SK-N-SH treated with all-trans-retinoic acid at 6 μM for 48 hours (cell line): ENCODE data around the gene SMIM27.

ENCODE experiments used
- ATAC-seq: fragments of 200-7000 bp; cut with Tn5 transposase; 3 replicates; pipeline ENCODE4 v1.9.1; 2020; ENCODE audit warnings: mild to moderate bottlenecking, moderate library complexity
- BACH2 ChIP-seq: fragments of 250-450 bp; sonication (Bioruptor Pico); IDR thresholded peaks from 2 replicates; pipeline ENCODE4 v1.9.0; 2021; ENCODE audit warnings: mild to moderate bottlenecking, borderline replicate concordance
- CREB5 ChIP-seq: fragments of 250-450 bp; sonication (Bioruptor Pico); IDR thresholded peaks from 2 replicates; pipeline ENCODE4 v1.5.1; 2020; ENCODE audit warnings: low read depth, mild to moderate bottlenecking, moderate library complexity
- CSDC2 ChIP-seq: fragments of 250-450 bp; sonication (Bioruptor Pico); IDR thresholded peaks from 2 replicates; pipeline ENCODE4 v1.5.0; 2020; ENCODE audit warnings: mild to moderate bottlenecking, moderate library complexity
- CSRNP3 ChIP-seq: fragments of 250-450 bp; sonication (Bioruptor Pico); IDR thresholded peaks from 2 replicates; pipeline ENCODE4 v1.5.1; 2021; ENCODE audit warnings: mild to moderate bottlenecking, moderate library complexity
- ESRRG ChIP-seq: fragments of 250-450 bp; sonication (Bioruptor Pico); IDR thresholded peaks from 2 replicates; pipeline ENCODE4 v1.6.1; 2021; ENCODE audit warnings: mild to moderate bottlenecking
- GLIS3 ChIP-seq: fragments of 250-450 bp; sonication (Bioruptor Pico); IDR thresholded peaks from 2 replicates; pipeline ENCODE4 v1.5.0; 2020; ENCODE audit warnings: mild to moderate bottlenecking, moderate library complexity
- ISL1 ChIP-seq: fragments of 250-450 bp; sonication (Bioruptor Pico); IDR thresholded peaks from 2 replicates; pipeline ENCODE4 v2.1.2; 2022; ENCODE audit warnings: mild to moderate bottlenecking, moderate library complexity
- OSR1 ChIP-seq: fragments of 250-450 bp; sonication (Bioruptor Pico); IDR thresholded peaks from 2 replicates; pipeline ENCODE4 v1.8.0; 2022; ENCODE audit warnings: moderate library complexity, mild to moderate bottlenecking, inconsistent platforms
- POU6F1 ChIP-seq: fragments of 250-450 bp; sonication (Bioruptor Pico); IDR thresholded peaks from 2 replicates; pipeline ENCODE4 v1.8.0; 2021; ENCODE audit warnings: low read depth, mild to moderate bottlenecking, moderate library complexity, borderline replicate concordance
- PPARA ChIP-seq: fragments of 250-450 bp; sonication (Bioruptor Pico); IDR thresholded peaks from 2 replicates; pipeline ENCODE4 v1.5.0; 2020; ENCODE audit warnings: mild to moderate bottlenecking, borderline replicate concordance
- RARB ChIP-seq: fragments of 250-450 bp; sonication (Bioruptor Pico); IDR thresholded peaks from 2 replicates; pipeline ENCODE4 v1.8.0; 2021; ENCODE audit warnings: mild to moderate bottlenecking, moderate library complexity
- SNAI2 ChIP-seq: fragments of 250-450 bp; sonication (Bioruptor Pico); IDR thresholded peaks from 2 replicates; pipeline ENCODE4 v1.5.0; 2020; ENCODE audit warnings: mild to moderate bottlenecking, moderate library complexity
- TCF4 ChIP-seq: fragments of 250-450 bp; sonication (Bioruptor Pico); IDR thresholded peaks from 2 replicates; pipeline ENCODE4 v1.8.0; 2021; ENCODE audit warnings: mild to moderate bottlenecking, moderate library complexity, borderline replicate concordance
- TOX ChIP-seq: fragments of 250-450 bp; sonication (Bioruptor Pico); IDR thresholded peaks from 2 replicates; pipeline ENCODE4 v1.8.0; 2021; ENCODE audit warnings: mild to moderate bottlenecking, moderate library complexity, borderline replicate concordance
- ZC3H10 ChIP-seq: fragments of 250-450 bp; sonication (Bioruptor Pico); IDR thresholded peaks from 2 replicates; pipeline ENCODE4 v1.5.1; 2021; ENCODE audit warnings: mild to moderate bottlenecking, moderate library complexity
- ZFP3 ChIP-seq: fragments of 250-450 bp; sonication (Bioruptor Pico); IDR thresholded peaks from 2 replicates; pipeline ENCODE4 v1.5.0; 2020; ENCODE audit warnings: mild to moderate bottlenecking, moderate library complexity
- ZFP30 ChIP-seq: fragments of 450-650 bp; formaldehyde crosslinking; IDR thresholded peaks from 2 replicates; pipeline ENCODE4 v1.5.0; 2022; ENCODE audit warnings: mild to moderate bottlenecking, moderate library complexity
- ZNF565 ChIP-seq: fragments of 450-650 bp; formaldehyde crosslinking; conservative IDR thresholded peaks from 2 replicates; pipeline ENCODE4 v1.5.0; 2020; ENCODE audit warnings: low read depth, mild to moderate bottlenecking, moderate library complexity
- ZNF70 ChIP-seq: fragments of 450-650 bp; formaldehyde crosslinking; IDR thresholded peaks from 2 replicates; pipeline ENCODE4 v1.5.0; 2020; ENCODE audit warnings: mild to moderate bottlenecking, moderate library complexity
- ZNF8 ChIP-seq: fragments of 450-650 bp; formaldehyde crosslinking; IDR thresholded peaks from 2 replicates; pipeline ENCODE4 v1.5.0; 2020; ENCODE audit warnings: mild to moderate bottlenecking, moderate library complexity
- TF ChIP-seq, protein P1 (sequence below): fragments of 250-450 bp; sonication (Bioruptor Pico); IDR thresholded peaks from 2 replicates; pipeline ENCODE4 v1.5.0; 2020; ENCODE audit warnings: mild to moderate bottlenecking, moderate library complexity

The SMIM27 gene

DNA sequence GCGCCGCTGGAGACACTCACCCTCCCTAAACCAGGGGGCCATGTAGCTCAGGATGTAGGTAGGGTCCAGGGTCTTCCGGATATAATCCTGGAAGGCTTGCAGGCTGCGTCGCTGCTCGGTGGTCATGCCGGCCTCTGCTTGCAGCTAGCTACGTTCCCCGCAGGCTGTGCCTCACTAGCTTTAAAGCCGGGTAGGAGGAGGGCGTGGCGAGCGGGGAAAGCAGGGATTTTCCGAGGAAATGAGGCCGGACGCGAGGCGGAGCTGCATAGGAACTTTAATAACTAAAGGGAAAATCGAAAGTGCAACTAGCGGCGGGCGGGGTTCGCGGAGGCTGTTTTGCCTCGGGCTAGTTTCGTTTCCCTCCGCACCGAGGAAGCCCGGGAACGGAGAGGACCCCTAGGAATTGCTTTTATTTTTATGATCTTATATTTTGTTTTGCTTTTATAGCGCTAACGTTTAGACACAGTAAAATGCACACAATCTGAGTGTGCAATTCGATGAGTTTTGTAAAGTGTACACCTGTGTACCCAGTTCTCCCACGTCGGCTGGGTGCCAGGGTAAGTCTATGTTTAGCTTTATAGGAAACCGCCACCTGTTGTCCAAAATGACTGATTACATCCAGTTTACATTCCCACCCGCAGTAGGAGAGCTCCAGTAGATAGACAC lies 26.0 kb upstream of the SMIM27 start, which contains the start of gene RIGI:
Gene RIGI, minus strand, starts transcription at position 156 of the 666 bp plus-strand sequence. Its CDS starts 30 bp downstream, at position 126.
- TF ChIP-seq SNAI2 (CRISPR knock-in tag) (no peak), CSDC2 (CRISPR knock-in tag) (no peak), PPARA (no peak)

GRCh38 chr9:32526707-32527048 lies 25.4 kb upstream of the SMIM27 start:
- ATAC-seq = no peak
- TF ChIP-seq SNAI2 (CRISPR knock-in tag) (no peak), ZC3H10 (CRISPR knock-in tag) (no peak), OSR1 (CRISPR knock-in tag) (no peak), GLIS3 (CRISPR knock-in tag) (no peak), RARB (no peak), TOX (CRISPR knock-in tag) (no peak), TCF4 (CRISPR knock-in tag) (no peak), CSDC2 (CRISPR knock-in tag) (no peak), ZFP30 (CRISPR knock-in tag) (no peak), CSRNP3 (CRISPR knock-in tag) (no peak), ESRRG (CRISPR knock-in tag) (no peak), POU6F1 (CRISPR knock-in tag) (no peak), CREB5 (CRISPR knock-in tag) (no peak), ZNF565 (CRISPR knock-in tag) (no peak), ISL1 (no peak), ZNF8 (CRISPR knock-in tag) (no peak), ZFP3 (CRISPR knock-in tag) (no peak)
- TF ChIP-seq, protein P1, sequence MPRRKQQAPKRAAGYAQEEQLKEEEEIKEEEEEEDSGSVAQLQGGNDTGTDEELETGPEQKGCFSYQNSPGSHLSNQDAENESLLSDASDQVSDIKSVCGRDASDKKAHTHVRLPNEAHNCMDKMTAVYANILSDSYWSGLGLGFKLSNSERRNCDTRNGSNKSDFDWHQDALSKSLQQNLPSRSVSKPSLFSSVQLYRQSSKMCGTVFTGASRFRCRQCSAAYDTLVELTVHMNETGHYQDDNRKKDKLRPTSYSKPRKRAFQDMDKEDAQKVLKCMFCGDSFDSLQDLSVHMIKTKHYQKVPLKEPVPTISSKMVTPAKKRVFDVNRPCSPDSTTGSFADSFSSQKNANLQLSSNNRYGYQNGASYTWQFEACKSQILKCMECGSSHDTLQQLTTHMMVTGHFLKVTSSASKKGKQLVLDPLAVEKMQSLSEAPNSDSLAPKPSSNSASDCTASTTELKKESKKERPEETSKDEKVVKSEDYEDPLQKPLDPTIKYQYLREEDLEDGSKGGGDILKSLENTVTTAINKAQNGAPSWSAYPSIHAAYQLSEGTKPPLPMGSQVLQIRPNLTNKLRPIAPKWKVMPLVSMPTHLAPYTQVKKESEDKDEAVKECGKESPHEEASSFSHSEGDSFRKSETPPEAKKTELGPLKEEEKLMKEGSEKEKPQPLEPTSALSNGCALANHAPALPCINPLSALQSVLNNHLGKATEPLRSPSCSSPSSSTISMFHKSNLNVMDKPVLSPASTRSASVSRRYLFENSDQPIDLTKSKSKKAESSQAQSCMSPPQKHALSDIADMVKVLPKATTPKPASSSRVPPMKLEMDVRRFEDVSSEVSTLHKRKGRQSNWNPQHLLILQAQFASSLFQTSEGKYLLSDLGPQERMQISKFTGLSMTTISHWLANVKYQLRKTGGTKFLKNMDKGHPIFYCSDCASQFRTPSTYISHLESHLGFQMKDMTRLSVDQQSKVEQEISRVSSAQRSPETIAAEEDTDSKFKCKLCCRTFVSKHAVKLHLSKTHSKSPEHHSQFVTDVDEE (CRISPR knock-in tag) = no peak

More for the DNA sequence above, 26.0 kb upstream of the SMIM27 start, which contains the start of gene RIGI:
- peak; percentile 96 for ATAC-seq

GRCh38 chr9:32533336-32533735 lies 18.8 kb upstream of the SMIM27 start:
- no peak for ATAC-seq
- no peak for TF ChIP-seq RARB
- no peak for TF ChIP-seq ESRRG (CRISPR knock-in tag)
- TF ChIP-seq POU6F1 (CRISPR knock-in tag) = no peak

DNA sequence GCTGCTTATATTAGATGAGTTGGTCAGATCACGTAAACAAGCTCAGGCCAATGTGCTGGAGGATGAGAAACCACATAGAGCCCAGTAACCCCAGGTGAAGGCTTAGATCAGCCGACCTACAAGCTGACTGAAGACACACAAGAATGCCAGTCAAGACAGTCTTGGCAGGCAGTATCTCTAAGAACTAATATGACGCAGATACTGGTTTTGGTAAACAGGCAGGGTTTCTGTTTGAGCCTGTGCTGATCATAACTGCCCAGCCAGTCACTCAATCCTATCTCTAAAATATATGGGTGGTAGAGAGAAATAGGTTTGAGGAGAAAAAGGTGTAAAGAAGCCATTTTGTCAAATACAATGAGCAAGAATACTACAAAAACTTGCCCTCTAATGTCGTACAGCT lies 18.3 kb upstream of the SMIM27 start:
- no peak for ATAC-seq
- TF ChIP-seq ISL1 (no peak), SNAI2 (CRISPR knock-in tag) (no peak), ZNF70 (CRISPR knock-in tag) (no peak), OSR1 (CRISPR knock-in tag) (no peak), CREB5 (CRISPR knock-in tag) (no peak), ZFP3 (CRISPR knock-in tag) (no peak), CSDC2 (CRISPR knock-in tag) (no peak), BACH2 (CRISPR knock-in tag) (no peak), PPARA (no peak), GLIS3 (CRISPR knock-in tag) (no peak), ZNF8 (CRISPR knock-in tag) (no peak), ZC3H10 (CRISPR knock-in tag) (no peak)
- TF ChIP-seq, protein P1 (CRISPR knock-in tag) = no peak
